ENCODE measurements around the gene SCTR.

DNA sequence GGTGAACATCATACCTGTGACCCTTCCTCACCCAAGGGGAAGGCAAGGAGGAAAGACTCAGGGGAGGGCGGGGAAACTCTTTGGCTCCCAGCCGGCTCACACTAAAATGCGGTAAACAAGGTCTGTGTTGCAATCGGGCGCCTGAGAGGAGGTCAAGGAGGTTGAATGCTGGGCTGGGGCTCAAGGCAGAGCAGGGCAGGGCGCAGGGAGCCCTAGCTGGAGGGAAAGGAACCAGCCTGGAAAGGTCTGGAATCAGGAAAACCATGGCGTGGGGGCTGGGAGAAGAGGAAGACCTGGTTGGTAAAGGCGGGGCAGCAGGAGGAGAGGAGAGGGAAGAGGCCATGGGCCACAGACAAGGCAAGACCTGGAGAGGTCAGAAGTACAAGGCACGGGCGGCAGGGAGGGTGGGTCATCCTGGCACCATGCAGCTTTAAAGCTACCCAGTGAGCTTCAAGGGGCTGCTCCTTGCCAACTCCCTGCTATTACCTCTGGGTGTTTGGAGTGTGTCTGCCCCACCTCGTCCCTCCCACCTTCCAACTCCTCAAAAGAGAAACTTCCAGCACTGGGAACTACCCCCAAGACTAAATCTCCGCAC lies 97.4 kb downstream of the SCTR start:
- TF ChIP-seq EZH2phosphoT487 (IDR thresholded peaks at IDR 0.05; ENCODE audit: low read depth) = no peak
- TF ChIP-seq, protein P1, sequence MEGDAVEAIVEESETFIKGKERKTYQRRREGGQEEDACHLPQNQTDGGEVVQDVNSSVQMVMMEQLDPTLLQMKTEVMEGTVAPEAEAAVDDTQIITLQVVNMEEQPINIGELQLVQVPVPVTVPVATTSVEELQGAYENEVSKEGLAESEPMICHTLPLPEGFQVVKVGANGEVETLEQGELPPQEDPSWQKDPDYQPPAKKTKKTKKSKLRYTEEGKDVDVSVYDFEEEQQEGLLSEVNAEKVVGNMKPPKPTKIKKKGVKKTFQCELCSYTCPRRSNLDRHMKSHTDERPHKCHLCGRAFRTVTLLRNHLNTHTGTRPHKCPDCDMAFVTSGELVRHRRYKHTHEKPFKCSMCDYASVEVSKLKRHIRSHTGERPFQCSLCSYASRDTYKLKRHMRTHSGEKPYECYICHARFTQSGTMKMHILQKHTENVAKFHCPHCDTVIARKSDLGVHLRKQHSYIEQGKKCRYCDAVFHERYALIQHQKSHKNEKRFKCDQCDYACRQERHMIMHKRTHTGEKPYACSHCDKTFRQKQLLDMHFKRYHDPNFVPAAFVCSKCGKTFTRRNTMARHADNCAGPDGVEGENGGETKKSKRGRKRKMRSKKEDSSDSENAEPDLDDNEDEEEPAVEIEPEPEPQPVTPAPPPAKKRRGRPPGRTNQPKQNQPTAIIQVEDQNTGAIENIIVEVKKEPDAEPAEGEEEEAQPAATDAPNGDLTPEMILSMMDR (IDR thresholded peaks at IDR 0.05; ENCODE audit: low read depth, low read length) = no peak
